Measurements from ENCODE around the gene KIF26B.

- TF ChIP-seq POLR2AphosphoS5 (IDR thresholded peaks at IDR 0.05) (no peak), CTCF (IDR thresholded peaks at IDR 0.05) (no peak)
Observed at GRCh38 chr1:245235156-245235555, 80.4 kb downstream of the KIF26B start.

All from transverse colon (tissue), 4 donors.